HG02943 (cell line): ENCODE data around the gene EXD3.
"Not testable (repeated sequence)": the region's sequence is repeated elsewhere in the genome, so short reads cannot be mapped to it uniquely, and the experiment has no call there.

Experiments
- ATAC-seq: cut with Tn5 transposase; IDR thresholded peaks from one replicate; pipeline ENCODE4 v1.9.1; 2021; ENCODE audit warnings: mild to moderate bottlenecking, low read depth, moderate library complexity; ENCODE audit not compliant: unreplicated experiment

The EXD3 gene

DNA sequence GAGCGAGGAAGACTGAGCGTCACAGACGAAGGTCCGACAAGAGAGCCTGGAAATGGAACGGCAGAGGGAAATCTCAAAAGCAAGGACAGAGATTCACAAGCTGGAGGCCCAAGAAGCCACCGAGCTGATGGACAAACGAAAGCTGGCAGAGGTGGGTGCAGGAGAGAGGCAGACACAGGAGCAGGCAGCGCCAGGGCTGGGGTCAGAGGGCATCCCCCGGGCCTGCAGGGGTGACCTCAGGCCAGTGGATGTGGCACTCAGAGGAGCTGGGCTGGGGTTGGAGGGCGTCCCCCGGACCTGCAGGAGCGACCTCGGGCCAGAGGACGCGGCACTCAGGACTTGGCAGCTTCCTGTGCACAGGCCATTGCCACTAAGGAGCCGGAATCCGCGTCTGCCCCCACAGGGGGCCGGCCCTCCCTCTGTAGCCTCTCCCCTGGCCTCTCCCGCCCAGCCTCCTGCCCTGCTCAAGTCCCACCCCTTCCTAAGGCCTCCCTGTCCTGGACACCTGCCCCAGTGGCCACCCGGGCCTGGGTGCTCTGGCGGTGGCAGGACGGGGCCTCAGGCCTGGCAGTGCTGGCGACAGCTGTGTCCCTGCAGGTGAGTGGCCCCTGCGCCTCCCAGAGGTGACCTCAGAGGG lies 40.4 kb downstream of the EXD3 start:
- ATAC-seq = no peak

DNA sequence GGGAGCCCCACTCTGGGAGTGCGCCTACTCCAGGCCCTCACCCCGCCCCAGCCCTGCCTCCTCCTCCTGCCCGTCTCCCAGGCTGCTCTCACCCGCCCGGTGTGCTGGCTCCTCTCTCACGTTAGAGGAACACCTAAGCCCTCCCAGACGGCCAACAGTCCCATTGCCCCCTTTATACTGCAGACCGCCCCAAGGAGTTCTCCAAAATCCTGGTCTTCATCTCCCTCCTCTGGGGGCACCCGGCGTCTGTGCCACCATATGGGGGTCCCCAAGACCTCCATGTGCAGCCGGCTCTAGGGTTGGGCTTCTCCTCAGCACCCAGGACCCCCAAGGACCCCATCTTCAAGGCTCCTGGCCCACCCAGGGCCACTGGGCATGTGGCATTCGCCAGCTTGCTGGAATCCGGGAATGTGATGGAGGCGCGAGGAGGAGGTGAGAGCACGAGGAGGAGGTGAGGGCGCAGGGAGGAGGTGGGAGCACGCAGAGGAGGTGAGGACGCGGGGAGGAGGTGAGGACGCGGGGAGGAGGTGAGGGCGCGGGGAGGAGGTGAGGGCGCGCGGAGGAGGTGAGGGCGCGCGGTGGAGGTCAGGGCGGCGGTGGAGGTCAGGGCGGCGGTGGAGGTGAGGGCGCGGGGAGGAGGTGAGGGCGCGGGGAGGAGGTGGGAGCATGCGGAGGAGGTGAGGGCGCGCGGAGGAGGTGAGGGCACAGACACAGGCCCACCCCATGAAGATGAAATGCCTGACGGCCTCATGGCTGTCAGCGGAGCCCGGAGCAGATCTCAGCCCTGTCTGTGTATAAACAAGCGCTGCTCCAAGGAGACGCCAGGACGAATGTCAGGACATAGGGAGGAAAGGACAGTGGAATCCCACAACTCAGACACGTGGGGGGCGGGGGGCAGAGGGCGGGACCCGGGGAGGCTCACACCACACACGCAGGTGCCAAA lies 41.2 kb downstream of the EXD3 start:
- ATAC-seq = no peak

DNA sequence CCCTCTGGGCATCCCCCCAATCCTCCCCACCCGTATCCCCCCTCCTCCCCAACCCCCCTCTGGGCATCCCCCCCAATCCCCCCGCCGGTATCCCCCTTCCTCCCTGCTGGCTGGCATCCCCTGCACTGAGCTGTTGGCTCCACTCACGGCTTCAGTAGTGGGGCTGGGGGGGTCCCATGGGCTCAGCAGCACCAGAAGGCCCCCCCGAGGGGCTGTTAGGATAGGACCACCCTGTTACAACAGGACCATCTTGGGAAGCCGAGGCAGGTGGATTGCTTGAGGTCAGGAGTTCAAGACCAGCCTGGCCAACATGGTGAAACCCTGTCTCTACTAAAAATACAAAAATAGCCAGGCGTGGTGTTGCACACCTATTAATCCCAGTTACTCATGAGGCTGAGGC lies 42.4 kb downstream of the EXD3 start:
- no peak for ATAC-seq

DNA sequence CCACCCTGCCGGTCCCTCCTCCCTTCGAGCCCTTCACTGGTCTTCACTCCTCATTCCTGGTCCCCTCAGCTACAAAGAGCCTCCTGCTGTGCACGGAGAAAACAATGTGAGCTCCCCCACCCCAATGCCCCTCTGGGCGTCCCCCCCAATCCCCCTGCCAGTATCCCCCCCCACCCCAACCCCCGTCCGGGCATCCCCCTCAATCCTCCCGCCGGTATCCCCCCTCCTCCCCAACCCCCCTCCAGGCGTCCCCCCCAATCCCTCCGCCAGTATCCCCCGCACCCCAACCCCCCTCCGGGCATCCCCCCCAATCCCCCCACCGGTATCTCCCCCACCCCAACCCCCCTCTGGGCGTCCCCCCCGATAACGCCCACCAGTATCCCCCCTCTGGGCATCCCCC lies 42.8 kb downstream of the EXD3 start:
- no peak for ATAC-seq

DNA sequence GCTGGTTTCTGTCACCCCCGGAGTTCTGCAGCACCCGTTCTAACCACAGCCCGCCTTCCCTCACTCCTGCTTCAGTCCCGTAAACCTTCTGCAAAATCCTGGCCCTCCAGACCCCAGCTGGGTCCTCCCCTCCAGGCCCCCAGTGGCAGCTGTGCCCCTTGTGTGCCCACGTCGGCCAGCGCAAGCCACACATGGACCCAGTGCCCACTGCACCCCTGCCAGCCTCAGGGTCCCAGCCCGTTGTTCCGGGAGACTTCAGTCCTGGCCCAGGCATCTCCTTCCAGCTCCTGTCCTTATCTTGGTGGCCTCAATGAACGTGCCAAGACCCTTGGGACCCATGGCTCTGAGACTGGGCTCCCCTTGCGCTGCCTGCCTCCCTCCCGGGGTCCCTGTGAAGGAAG lies 43.2 kb downstream of the EXD3 start:
- ATAC-seq = no peak

DNA sequence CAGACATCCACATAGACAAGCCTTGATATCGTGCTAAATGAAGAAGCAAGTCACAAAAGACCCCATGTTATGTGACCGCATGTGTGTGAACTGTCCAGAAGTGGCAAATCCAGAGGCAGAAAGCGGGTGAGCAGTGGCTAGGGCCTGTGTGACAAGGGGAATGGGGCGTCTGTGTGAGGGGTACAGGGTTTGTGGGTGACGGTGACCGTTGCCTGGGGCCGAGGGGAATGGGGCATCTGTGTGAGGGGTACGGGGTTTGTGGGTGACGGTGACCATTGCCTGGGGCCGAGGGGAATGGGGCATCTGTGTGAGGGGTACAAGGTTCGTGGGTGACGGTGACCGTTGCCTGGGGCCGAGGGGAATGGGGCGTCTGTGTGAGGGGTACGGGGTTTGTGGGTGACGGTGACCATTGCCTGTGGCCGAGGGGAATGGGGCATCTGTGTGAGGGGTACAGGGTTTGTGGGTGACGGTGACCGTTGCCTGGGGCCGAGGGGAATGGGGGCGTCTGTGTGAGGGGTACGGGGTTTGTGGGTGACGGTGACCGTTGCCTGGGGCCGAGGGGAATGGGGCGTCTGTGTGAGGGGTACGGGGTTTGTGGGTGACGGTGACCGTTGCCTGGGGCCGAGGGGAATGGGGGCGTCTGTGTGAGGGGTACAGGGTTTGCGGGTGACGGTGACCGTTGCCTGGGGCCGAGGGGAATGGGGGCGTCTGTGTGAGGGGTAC lies 44.1 kb downstream of the EXD3 start:
- ATAC-seq = not testable (repeated sequence)

DNA sequence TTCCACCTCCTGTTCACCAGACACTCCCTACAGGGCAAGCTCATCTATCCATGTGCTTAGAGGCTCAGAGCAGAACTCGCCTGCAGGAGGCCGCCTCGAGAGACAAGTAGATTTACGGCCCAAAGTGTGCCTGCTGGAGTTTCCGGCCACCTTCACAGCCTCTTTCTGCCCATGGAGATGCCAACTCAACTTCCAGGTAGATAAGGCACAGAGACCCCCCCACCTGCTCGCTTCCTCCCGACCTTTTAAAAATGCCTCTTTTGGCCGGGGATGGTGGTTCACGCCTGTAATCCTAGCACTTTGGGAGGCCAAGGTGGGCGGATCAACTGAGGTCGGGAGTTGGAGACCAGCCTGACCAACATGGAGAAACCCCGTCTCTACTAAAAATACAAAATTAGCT lies 46.6 kb downstream of the EXD3 start:
- no peak for ATAC-seq

DNA sequence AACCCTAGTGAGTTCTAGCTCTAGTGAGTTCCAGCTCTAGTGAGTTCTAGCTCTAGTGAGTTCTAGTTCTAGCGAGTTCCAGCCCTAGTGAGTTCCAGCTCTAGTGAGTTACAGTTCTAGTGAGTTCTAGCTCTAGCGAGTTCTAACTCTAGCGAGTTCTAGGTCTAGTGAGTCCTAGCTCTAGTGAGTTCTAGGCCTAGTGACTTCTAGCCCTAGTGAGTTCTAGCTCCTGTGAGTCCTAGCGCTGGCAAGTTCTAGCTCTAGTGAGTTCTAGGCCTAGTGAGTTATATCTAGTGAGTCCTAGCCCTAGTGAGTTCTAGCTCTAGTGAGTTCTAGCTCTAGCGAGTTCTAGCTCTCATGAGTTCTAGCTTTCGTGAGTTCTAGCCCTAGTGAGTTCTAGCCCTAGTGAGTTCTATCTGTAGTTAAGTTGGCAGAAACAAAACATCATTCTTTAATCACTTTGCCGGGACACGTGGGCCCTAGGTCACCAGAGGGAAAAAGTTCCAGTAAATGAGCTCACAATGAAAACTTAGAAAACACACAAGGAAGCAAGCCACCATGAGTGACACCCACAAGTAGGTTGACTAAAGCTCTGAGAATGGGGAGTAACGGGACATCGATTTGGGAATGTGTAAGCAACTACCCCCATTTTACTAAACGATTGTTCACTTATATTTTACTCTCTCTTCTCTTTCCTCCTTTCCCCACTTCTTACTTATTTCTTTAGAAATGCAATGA lies 47.5 kb downstream of the EXD3 start:
- ATAC-seq = no peak

DNA sequence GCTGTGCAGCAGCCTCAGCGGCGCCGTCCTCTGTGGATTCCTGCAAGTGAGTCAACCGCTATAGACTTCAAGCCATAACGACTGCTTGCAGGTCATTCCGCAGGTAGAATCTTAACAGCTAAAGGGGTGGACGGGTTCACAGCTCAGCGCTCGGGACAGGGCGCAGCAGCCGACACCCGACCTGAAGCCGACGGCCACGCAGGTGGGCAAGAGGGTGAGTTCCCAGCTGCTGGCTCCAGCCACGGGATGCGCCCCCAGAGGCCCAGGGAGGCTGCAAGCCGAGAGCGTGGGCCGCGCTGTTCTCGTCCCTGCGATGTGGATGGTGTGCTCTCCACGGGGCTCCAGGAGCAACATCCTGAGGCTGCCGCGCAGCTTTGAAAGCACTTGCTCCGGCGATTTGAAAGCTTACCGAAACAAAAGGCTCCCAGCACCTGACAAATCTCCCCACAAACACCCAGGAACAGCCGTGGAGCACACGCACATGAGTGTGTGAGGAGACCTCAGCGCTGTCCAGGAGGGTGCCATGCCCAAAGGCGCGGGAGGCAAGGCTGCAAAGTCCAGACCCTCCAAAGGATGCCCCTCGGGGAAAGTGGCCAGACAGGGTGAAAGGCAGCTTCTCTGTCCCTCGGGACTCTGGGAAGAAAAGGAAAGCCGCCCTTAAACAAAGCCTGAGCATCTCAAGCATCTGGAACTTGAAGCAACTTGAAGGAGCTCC lies 48.7 kb downstream of the EXD3 start:
- ATAC-seq = no peak

DNA sequence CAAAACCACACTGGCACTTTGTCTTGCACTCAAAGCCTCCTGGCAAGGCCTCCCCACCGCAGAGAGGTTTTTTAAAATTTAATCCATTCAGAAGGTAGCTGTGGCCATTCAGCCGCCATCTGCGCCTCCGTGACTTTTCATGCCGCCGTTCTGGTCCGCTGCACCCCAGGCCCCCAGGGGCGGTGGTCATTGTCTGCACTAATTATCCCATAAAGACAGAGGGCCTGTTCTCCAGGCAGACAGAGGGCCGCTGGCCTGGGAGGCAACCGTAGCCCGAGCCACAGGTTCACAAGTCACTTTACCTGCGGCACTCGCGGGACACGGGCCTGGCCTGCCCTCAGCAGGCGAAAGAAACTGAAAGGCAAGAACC lies 49.4 kb downstream of the EXD3 start:
- no peak for ATAC-seq

DNA sequence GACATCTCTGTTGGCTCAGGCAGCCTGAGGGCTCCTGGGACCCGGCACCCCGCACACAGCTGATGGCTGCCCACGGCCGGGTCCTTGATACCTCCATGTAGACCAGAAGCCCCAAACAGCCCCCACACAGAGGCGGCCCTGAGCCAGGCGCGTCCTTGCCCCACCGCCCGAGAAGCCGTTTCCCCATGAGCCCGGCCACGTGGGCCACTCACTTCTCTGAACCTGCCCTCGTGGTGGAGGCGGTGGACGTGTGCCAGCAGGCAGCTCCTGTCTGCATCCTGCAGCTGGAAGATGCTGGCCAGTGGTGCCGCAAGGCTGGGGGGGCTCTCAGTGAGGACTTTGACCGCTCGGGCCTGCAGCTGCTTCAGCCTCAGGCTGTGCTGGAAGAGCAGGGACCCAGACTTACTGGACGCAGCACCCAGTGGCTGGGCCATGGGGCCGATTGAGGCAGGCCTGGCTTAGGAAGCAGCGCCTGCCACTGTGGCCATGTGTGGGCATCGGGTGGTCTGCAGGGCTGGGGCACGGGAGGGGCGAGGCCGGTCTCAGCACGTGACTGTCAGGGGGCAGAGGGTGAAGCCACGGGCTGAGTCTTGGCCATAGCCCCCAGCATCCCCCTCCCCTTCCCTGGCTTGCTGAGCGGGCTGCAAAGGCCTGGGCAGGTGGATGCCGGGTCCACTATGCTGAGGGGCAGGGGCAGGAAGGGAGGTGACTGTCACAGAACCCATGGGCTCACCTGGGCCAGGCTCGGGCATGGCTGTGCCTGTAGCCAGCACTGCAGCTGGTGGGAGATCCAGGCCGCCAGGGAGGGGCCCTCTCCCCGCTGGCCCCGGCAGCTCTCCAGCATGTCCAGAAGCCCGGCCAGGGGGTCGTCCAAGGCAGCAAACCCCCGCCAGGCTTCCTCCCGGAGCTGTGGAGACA lies 50.0 kb downstream of the EXD3 start:
- no peak for ATAC-seq

DNA sequence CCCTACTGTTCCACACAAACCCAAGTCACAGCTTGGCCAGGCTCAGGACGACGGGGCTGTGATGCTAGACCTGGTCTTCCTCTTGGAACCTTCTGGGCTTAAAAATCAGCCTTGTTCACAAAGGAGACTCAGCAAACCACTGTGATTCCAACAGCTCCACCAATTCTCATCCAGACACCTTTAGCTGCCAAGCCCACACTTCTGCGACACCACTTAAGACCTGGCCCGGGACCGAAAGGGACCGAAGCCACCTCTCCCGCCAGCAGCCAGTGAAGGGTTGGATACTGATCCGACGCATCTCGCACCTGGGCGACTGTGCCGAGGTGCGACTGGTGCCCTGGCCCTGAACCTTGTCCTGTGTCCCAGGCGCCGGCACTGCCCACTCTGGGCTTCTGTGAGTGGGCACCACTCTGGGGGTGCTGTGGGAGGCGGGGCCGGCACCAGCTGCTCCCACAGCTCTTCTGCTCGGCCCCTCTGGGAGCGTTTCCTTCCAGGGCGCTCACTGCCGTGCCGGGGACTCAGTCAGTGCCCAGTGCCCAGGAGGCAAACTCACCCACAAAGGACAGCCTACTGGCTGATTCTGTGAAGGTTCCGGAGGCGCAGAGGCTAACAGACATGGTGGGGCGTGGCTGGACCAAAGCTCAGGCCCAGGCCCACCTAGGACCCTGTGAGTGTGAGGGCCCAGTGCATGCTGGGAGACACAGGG lies 50.9 kb downstream of the EXD3 start:
- ATAC-seq = no peak

DNA sequence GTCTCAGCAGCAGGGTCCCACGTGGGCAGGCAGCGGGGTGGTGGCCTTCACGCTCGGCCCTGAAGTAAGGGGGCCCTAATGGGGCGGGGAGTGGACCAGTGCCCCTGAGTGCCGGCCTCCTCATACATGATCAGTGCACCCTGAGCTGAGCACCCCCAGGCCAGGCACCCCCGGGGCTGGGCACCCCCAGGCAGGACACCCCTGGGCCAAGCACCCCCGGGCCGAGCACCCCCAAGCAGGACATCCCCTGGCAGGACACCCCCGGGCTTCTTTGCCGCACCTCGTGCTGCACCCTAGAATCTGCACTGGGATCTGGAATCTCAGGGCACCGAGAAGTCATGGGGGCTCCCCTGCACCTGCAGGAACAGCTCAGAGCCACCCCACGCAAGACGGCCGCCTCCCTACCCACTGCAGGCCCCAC lies 51.4 kb downstream of the EXD3 start:
- no peak for ATAC-seq

DNA sequence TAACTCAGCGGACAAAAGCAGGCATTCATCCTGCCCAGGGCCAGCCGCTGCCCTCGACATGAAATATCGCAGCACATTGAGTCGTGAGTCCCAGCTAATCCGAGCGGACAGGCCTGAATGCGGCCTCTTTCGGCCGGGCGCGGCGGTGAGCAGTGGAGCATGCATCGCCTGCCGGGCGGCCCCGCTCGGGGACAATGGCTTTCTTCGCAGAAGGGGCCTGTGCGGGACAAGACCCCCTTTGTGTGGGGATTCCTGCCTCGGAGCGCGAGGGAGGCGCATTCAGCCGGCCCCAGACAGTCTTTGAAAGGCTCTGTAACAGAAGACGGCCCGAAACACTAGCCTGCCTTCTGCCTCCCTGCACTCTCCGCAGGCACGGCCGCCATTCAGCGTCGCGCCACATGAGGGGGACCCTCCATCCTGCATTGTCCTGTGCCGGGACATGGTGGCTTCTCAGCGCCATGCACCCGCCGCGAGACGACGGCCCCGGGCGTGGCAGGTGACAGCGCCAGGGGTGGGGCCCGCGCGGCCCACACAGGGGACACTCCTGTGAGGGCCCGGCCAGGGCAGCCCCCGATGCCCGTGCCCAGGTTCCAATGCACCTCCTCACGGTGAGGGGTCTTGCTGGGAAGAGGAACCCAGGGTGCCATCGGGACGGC lies 52.0 kb downstream of the EXD3 start:
- no peak for ATAC-seq

DNA sequence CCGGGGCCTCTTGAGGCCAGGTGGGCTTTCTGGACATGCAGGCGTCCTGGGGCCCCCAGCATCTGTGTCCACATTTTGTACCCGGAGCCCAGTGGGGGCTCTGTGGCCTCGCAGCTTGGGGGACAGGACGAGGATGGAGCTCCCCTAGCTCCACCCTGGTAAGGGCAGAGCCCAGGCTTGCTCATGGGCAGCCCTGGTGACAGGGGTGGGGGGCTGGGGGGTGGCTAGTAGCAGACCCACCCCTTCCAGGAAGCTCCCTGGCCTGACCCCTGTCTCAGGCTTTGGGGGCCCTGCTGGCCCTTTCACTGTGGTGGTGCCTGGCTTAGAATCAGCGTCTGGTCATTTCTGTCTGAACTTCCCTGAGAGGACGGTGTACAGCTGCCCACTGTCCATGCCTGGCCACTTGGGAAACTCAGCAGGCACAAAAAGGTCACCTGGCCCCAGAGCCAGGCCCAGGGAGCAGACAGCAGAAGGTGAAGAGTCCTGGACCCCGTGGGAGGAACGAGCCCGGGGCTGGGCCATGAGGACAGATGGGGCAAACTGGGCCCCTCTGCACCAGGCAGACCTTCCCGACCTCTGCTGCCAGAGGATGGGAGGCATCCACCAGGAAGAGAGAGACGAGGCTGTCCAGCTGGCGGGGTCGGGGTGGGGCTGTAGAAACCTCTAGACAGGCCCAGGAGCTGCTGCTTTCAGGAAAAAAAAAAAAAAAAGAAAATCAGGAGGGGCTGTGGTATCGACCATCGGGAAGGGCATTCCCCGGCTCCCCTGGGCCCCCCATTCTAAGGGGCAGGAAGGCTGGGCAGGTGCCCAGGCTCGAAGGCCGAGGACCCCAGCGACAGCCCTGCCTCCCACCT lies 52.8 kb downstream of the EXD3 start:
- ATAC-seq = no peak

DNA sequence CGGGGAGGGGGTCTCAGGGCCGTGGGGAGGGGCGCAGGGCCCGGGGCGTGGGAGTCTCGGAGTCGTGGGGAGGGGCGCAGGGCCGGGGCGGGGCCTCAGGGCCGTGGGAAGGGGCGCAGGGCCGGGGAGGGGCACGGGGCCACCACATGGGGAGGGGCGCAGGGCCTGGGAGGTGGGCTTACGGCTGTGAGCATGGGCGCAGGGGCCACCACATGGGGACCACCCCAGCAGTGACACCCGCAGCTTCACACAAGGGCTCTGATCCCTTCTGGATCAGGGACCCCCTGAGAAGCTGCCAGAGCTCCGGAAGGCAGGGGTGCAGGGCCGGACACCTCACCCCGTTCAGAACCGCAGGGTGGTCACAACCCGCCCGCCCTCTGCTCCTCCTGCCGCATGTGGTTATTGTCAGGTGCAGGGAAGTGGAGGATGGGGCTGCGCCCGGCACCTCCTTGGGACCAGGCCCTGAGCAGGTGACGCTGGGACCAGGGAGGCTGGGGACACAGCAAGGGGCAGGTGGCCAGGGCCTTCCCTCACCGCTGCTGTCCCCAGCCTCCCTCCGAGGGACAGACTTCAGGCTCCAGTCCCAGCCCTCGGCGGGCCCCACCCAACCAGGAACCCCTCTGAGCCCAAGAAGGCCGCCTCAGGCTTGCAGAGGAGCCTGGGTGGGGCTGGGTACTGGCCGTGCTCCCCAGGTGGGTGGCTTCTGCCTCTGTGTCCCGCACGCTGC lies 53.7 kb downstream of the EXD3 start:
- no peak for ATAC-seq
